Neural cell (in vitro differentiated cells): ENCODE measurements around the gene SPTBN1. TPM values are rescaled to one million over a fixed set of nuclear protein-coding genes. Genes with fewer than 3 reads are reported as not detected.

Experiments
- H2AFZ ChIP-seq: fragments of 200-600, 300-800 bp; sonication (generic), shearing (Covaris generic); 2 replicates; pipeline ENCODE4 v1.6.0; 2014; ENCODE audit warnings: low read depth, mild to moderate bottlenecking, antibody characterized with exemption, low read length, moderate library complexity
- H3F3A ChIP-seq: fragments of 200-600 bp; shearing (Covaris generic); 2 replicates; pipeline ENCODE4 v1.6.1; 2016; ENCODE audit warnings: mild to moderate bottlenecking, moderate library complexity, mixed read lengths, antibody characterized with exemption, low read length; ENCODE audit not compliant: insufficient read depth, poor library complexity, severe bottlenecking
- H3K27ac ChIP-seq: fragments of 200-600, 300-800 bp; sonication (generic), shearing (Covaris generic); 2 replicates; pipeline ENCODE4 v1.5.1; 2014; ENCODE audit warnings: mild to moderate bottlenecking, low read length, moderate library complexity
- H3K27me3 ChIP-seq: fragments of 300-800, 200-600 bp; sonication (generic), shearing (Covaris generic); 2 replicates; pipeline ENCODE4 v1.6.0; 2014; ENCODE audit warnings: mild to moderate bottlenecking, low read depth, low read length, moderate library complexity; ENCODE audit not compliant: insufficient read depth
- H3K36me3 ChIP-seq: fragments of 300-800, 200-600 bp; sonication (generic), shearing (Covaris generic); 2 replicates; pipeline ENCODE4 v1.5.1; 2014; ENCODE audit warnings: mild to moderate bottlenecking, antibody characterized with exemption, low read length, moderate library complexity; ENCODE audit not compliant: insufficient read depth
- H3K4me2 ChIP-seq: fragments of 300-800, 200-600 bp; sonication (generic), shearing (Covaris generic); 2 replicates; pipeline ENCODE4 v1.6.0; 2014; ENCODE audit warnings: mild to moderate bottlenecking, low read length
- H3K4me3 ChIP-seq: fragments of 300-800, 200-600 bp; sonication (generic), shearing (Covaris generic); 2 replicates; pipeline ENCODE4 v1.5.1; 2014; ENCODE audit warnings: mild to moderate bottlenecking, low read length, moderate library complexity
- H3K79me2 ChIP-seq: fragments of 200-600 bp; shearing (Covaris generic); replicated peaks from 2 replicates; pipeline ENCODE4 v1.6.0; 2014; ENCODE audit warnings: mild to moderate bottlenecking, low read length, moderate library complexity; ENCODE audit not compliant: insufficient read depth
- H3K9ac ChIP-seq: fragments of 300-800, 200-600 bp; sonication (generic), shearing (Covaris generic); 2 replicates; pipeline ENCODE4 v1.6.1; 2016; ENCODE audit warnings: mild to moderate bottlenecking, low read length, mixed read lengths
- H3K9me2 ChIP-seq: fragments of 200-600 bp; shearing (Covaris generic); 2 replicates; pipeline ENCODE4 v1.6.1; 2016; ENCODE audit warnings: mild to moderate bottlenecking, low read length, mixed read lengths; ENCODE audit not compliant: insufficient read depth
- H3K9me3 ChIP-seq: fragments of 200-600, 300-800 bp; sonication (generic), shearing (Covaris generic); 2 replicates; pipeline ENCODE4 v1.6.1; 2016; ENCODE audit warnings: mild to moderate bottlenecking, mixed run types, low read length, moderate library complexity, mixed read lengths
- H4K20me1 ChIP-seq: fragments of 200-600 bp; shearing (Covaris generic); 2 replicates; pipeline ENCODE4 v1.6.1; 2016; ENCODE audit warnings: mild to moderate bottlenecking, mixed run types; ENCODE audit not compliant: insufficient read depth
- CTCF ChIP-seq: fragments of 450-650 bp; IDR thresholded peaks from 2 replicates; pipeline ENCODE4 v1.5.1; 2014; ENCODE audit warnings: antibody characterized with exemption, mild to moderate bottlenecking, moderate library complexity; ENCODE audit not compliant: poor library complexity, severe bottlenecking
- EZH2 ChIP-seq: fragments of 200-600, 300-800 bp; shearing (Covaris generic), sonication (generic); IDR thresholded peaks from 2 replicates; pipeline ENCODE4 v1.6.1; 2014; ENCODE audit warnings: antibody characterized with exemption, low read length, borderline replicate concordance, mild to moderate bottlenecking; ENCODE audit not compliant: insufficient read depth, poor library complexity, severe bottlenecking
- MXI1 ChIP-seq: fragments of 450-650 bp; conservative IDR thresholded peaks from 2 replicates; pipeline ENCODE4 v1.6.1; 2014; ENCODE audit warnings: antibody characterized with exemption, mild to moderate bottlenecking; ENCODE audit not compliant: poor library complexity, severe bottlenecking
- POLR2AphosphoS5 ChIP-seq: IDR thresholded peaks from 2 replicates; pipeline ENCODE4 v1.6.1; 2012
- RAD21 ChIP-seq: fragments of 450-650 bp; conservative IDR thresholded peaks from 2 replicates; pipeline ENCODE4 v1.6.1; 2014; ENCODE audit warnings: antibody characterized with exemption, mild to moderate bottlenecking, moderate library complexity
- REST ChIP-seq: IDR thresholded peaks from 2 replicates; pipeline ENCODE4 v1.6.1; 2012; ENCODE audit warnings: borderline replicate concordance
- polyA plus RNA-seq: library from polyadenylated mRNA; depleted of rRNA; stranded (reverse); fragments of >200 nt; gene quantifications from 2 replicates; pipeline ENCODE4 v1.2.3, GENCODE V29; 2014

Gene SPTBN1
- polyA plus RNA-seq, 1 donor from 2014 or later, result 92.1 TPM

GRCh38 chr2:54417577-54417976 is 38.5 kb upstream of the SPTBN1 start (continued):
- TF ChIP-seq REST, result no peak

GRCh38 chr2:54419388-54419787 is 36.7 kb upstream of the SPTBN1 start:
- Histone ChIP-seq H3K79me2 (no peaks in the 10 kb centered on the region), H3F3A (no peaks in the 10 kb centered on the region), H2AFZ (no peak overlapping the region), H3K9ac (no peak overlapping the region), H3K27me3 (no peaks in the 10 kb centered on the region), H3K4me2 (no peak overlapping the region), H4K20me1 (no peaks in the 10 kb centered on the region), H3K36me3 (no peaks in the 10 kb centered on the region), H3K9me3 (no peaks in the 10 kb centered on the region), H3K27ac (no peak overlapping the region), H3K9me2 (no peaks in the 10 kb centered on the region), H3K4me3 (no peak overlapping the region)
- TF ChIP-seq REST (no peak), MXI1 (no peak), EZH2 (no peak), CTCF (no peak), POLR2AphosphoS5 (no peak)

GRCh38 chr2:54419855-54420523 is 36.1 kb upstream of the SPTBN1 start:
- Histone ChIP-seq H3K36me3 (no peaks in the 10 kb centered on the region), H3F3A (no peaks in the 10 kb centered on the region), H2AFZ (no peak overlapping the region), H3K79me2 (no peaks in the 10 kb centered on the region), H3K9ac (no peak overlapping the region), H3K9me3 (no peaks in the 10 kb centered on the region), H3K27me3 (no peaks in the 10 kb centered on the region), H3K4me3 (no peak overlapping the region), H3K4me2 (no peak overlapping the region), H3K27ac (no peak overlapping the region), H3K9me2 (no peaks in the 10 kb centered on the region), H4K20me1 (no peaks in the 10 kb centered on the region)
- no peak for TF ChIP-seq RAD21
